Measurements from ENCODE around the gene ATN1.

Gene ATN1

DNA sequence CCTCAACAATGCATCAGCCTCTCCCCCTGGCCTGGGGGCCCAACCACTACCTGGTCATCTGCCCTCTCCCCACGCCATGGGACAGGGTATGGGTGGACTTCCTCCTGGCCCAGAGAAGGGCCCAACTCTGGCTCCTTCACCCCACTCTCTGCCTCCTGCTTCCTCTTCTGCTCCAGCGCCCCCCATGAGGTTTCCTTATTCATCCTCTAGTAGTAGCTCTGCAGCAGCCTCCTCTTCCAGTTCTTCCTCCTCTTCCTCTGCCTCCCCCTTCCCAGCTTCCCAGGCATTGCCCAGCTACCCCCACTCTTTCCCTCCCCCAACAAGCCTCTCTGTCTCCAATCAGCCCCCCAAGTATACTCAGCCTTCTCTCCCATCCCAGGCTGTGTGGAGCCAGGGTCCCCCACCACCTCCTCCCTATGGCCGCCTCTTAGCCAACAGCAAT lies 8.5 kb downstream of the ATN1 start:
- Histone ChIP-seq H3K4me1 (ENCODE audit: control insufficient read depth, insufficient read depth, low read length) (peaks cover 6% of the 10 kb centered on the region), H3K4me3 (ENCODE audit: low read depth, low read length) (no peak overlapping the region), H3K9me3 (ENCODE audit: control insufficient read depth, insufficient read depth, low read depth, low read length) (no peaks in the 10 kb centered on the region), H3K27ac (ENCODE audit: extremely low read depth, low read depth, low read length) (peak overlapping the region; percentile 95; the same call in 1 of the 2 replicates), H3K36me3 (ENCODE audit: control insufficient read depth in 2 of 2, insufficient read depth in 1 of 2, low read length in 2 of 2) (peaks cover 30 to 77% of the 10 kb centered on the region in 2 experiments)
- TF ChIP-seq ZFP3 (tag by site-specific recombination; IDR thresholded peaks at IDR 0.05; ENCODE audit: low read depth): peak; percentile 39; the same call in 1 of the 2 replicates
- TF ChIP-seq ZNF549 (tag by site-specific recombination; IDR thresholded peaks at IDR 0.05): no peak
- TF ChIP-seq ZNF248 (tag by site-specific recombination; IDR thresholded peaks at IDR 0.05): no peak
- TF ChIP-seq, protein P1, sequence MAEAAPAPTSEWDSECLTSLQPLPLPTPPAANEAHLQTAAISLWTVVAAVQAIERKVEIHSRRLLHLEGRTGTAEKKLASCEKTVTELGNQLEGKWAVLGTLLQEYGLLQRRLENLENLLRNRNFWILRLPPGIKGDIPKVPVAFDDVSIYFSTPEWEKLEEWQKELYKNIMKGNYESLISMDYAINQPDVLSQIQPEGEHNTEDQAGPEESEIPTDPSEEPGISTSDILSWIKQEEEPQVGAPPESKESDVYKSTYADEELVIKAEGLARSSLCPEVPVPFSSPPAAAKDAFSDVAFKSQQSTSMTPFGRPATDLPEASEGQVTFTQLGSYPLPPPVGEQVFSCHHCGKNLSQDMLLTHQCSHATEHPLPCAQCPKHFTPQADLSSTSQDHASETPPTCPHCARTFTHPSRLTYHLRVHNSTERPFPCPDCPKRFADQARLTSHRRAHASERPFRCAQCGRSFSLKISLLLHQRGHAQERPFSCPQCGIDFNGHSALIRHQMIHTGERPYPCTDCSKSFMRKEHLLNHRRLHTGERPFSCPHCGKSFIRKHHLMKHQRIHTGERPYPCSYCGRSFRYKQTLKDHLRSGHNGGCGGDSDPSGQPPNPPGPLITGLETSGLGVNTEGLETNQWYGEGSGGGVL (tag by site-specific recombination; IDR thresholded peaks at IDR 0.05): peak; percentile 71; the same call in 1 of the 2 replicates
- TF ChIP-seq, protein P2, sequence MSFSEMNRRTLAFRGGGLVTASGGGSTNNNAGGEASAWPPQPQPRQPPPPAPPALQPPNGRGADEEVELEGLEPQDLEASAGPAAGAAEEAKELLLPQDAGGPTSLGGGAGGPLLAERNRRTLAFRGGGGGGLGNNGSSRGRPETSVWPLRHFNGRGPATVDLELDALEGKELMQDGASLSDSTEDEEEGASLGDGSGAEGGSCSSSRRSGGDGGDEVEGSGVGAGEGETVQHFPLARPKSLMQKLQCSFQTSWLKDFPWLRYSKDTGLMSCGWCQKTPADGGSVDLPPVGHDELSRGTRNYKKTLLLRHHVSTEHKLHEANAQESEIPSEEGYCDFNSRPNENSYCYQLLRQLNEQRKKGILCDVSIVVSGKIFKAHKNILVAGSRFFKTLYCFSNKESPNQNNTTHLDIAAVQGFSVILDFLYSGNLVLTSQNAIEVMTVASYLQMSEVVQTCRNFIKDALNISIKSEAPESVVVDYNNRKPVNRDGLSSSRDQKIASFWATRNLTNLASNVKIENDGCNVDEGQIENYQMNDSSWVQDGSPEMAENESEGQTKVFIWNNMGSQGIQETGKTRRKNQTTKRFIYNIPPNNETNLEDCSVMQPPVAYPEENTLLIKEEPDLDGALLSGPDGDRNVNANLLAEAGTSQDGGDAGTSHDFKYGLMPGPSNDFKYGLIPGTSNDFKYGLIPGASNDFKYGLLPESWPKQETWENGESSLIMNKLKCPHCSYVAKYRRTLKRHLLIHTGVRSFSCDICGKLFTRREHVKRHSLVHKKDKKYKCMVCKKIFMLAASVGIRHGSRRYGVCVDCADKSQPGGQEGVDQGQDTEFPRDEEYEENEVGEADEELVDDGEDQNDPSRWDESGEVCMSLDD (tag by site-specific recombination; IDR thresholded peaks at IDR 0.05): peak; percentile 5; the same call in 1 of the 2 replicates
- TF ChIP-seq EGR2 (tag by site-specific recombination; IDR thresholded peaks at IDR 0.05; ENCODE audit: low read depth): no peak
- TF ChIP-seq ZNF791 (tag by site-specific recombination; IDR thresholded peaks at IDR 0.05): no peak
- TF ChIP-seq GLIS2 (tag by site-specific recombination; IDR thresholded peaks at IDR 0.05): peak; percentile 71
- TF ChIP-seq, protein P3, sequence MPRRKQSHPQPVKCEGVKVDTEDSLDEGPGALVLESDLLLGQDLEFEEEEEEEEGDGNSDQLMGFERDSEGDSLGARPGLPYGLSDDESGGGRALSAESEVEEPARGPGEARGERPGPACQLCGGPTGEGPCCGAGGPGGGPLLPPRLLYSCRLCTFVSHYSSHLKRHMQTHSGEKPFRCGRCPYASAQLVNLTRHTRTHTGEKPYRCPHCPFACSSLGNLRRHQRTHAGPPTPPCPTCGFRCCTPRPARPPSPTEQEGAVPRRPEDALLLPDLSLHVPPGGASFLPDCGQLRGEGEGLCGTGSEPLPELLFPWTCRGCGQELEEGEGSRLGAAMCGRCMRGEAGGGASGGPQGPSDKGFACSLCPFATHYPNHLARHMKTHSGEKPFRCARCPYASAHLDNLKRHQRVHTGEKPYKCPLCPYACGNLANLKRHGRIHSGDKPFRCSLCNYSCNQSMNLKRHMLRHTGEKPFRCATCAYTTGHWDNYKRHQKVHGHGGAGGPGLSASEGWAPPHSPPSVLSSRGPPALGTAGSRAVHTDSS (tag by site-specific recombination; IDR thresholded peaks at IDR 0.05): peak; percentile 31; the same call in 1 of the 2 replicates
- no peak for TF ChIP-seq ZNF335 (tag by site-specific recombination; conservative IDR thresholded peaks at IDR 0.05)
- no peak for TF ChIP-seq ZNF830 (tag by site-specific recombination; IDR thresholded peaks at IDR 0.05; ENCODE audit: low read depth)
- TF ChIP-seq ZBTB1 (tag by site-specific recombination; IDR thresholded peaks at IDR 0.05): no peak
- no peak for TF ChIP-seq ZNF501 (tag by site-specific recombination; IDR thresholded peaks at IDR 0.05)
- peak; percentile 66 for TF ChIP-seq ZNF146 (tag by site-specific recombination; IDR thresholded peaks at IDR 0.05)
- TF ChIP-seq ZNF239 (tag by site-specific recombination; IDR thresholded peaks at IDR 0.05): no peak
- no peak for TF ChIP-seq YY2 (tag by site-specific recombination; IDR thresholded peaks at IDR 0.05)
- TF ChIP-seq, protein P4, sequence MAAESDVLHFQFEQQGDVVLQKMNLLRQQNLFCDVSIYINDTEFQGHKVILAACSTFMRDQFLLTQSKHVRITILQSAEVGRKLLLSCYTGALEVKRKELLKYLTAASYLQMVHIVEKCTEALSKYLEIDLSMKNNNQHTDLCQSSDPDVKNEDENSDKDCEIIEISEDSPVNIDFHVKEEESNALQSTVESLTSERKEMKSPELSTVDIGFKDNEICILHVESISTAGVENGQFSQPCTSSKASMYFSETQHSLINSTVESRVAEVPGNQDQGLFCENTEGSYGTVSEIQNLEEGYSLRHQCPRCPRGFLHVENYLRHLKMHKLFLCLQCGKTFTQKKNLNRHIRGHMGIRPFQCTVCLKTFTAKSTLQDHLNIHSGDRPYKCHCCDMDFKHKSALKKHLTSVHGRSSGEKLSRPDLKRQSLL (tag by site-specific recombination; IDR thresholded peaks at IDR 0.05): peak; percentile 39; the same call in 1 of the 2 replicates
- CTCF ChIA-PET: interaction anchor here (0.6 to 4.9 kb wide), 5 partner anchors 9 to 178 kb away, joined by 3 to 53 read pairs (median 4); no protein-coding TSS in a partner anchor
- POLR2A ChIA-PET: interaction anchor here (1.4 to 4.1 kb wide), 5 partner anchors 10 to 67 kb away, joined by 4 to 45 read pairs (median 6); partner anchors contain the start of genes SPSB2 and TPI1
